DMS114 treated with DMSO at 0.1 percent for 48 hours (cell line): ENCODE data around the gene LRSAM1.

Experiments
- DNase-seq: peaks from one replicate; lab custom pipeline; 2025; ENCODE audit not compliant: unreplicated experiment; lab: John Stamatoyannopoulos, UW

LRSAM1 gene

GRCh38 chr9:127530206-127530941 lies 79.1 kb downstream of the LRSAM1 start:
- no peak for DNase-seq

GRCh38 chr9:127531676-127532075 lies 80.4 kb downstream of the LRSAM1 start:
- DNase-seq = no peak

- no peak for DNase-seq
Measured at GRCh38 chr9:127534250-127534906, 83.1 kb downstream of the LRSAM1 start.

- no peak for DNase-seq
Measured at GRCh38 chr9:127534931-127535330, 83.6 kb downstream of the LRSAM1 start.

- DNase-seq = no peak
Measured at GRCh38 chr9:127535396-127535795, 84.1 kb downstream of the LRSAM1 start.

GRCh38 chr9:127535834-127536233 lies 84.5 kb downstream of the LRSAM1 start:
- no peak for DNase-seq

GRCh38 chr9:127536499-127536898 lies 85.2 kb downstream of the LRSAM1 start:
- no peak for DNase-seq

GRCh38 chr9:127537014-127537413 lies 85.7 kb downstream of the LRSAM1 start:
- no peak for DNase-seq

GRCh38 chr9:127537792-127538191 lies 86.5 kb downstream of the LRSAM1 start:
- DNase-seq = no peak

- DNase-seq = no peak
Measured at GRCh38 chr9:127538849-127539258, 87.5 kb downstream of the LRSAM1 start.

- no peak for DNase-seq
Measured at GRCh38 chr9:127539259-127539981, 88.1 kb downstream of the LRSAM1 start.

GRCh38 chr9:127539982-127540663 lies 88.8 kb downstream of the LRSAM1 start:
- DNase-seq = no peak

- no peak for DNase-seq
Measured at GRCh38 chr9:127540664-127541041, 89.3 kb downstream of the LRSAM1 start.

GRCh38 chr9:127541176-127541575 lies 89.9 kb downstream of the LRSAM1 start:
- DNase-seq = no peak

- DNase-seq = no peak
Measured at GRCh38 chr9:127541865-127542264, 90.6 kb downstream of the LRSAM1 start.

GRCh38 chr9:127543221-127543620 lies 91.9 kb downstream of the LRSAM1 start:
- DNase-seq = no peak

GRCh38 chr9:127543973-127544533 lies 92.7 kb downstream of the LRSAM1 start:
- no peak for DNase-seq

GRCh38 chr9:127545196-127546124 lies 94.2 kb downstream of the LRSAM1 start:
- DNase-seq = no peak

- DNase-seq = no peak
Measured at GRCh38 chr9:127546125-127546832, 95.0 kb downstream of the LRSAM1 start.
